Psoas muscle (tissue), 8 donors: ENCODE data around the gene KHDC4. TPM values are rescaled to one million over a fixed set of nuclear protein-coding genes. Genes with fewer than 3 reads are reported as not detected.

Source experiments
- ATAC-seq, 4 donors: fragments of 200-7000 bp; cut with Tn5 transposase; one replicate each; pipeline ENCODE4 v1.9.1; 2020; ENCODE audit warnings: moderate library complexity in 3 of 4, mild to moderate bottlenecking in 2 of 4
- DNase-seq, 2 donors: peaks; one replicate each; pipeline ENCODE4 v3.0.0-alpha.2; 2020
- H3K27ac ChIP-seq: fragments of 200-600 bp; one replicate; pipeline ENCODE4 v1.8.0; 2022
- H3K27me3 ChIP-seq, 3 donors: fragments of 200-600 bp in 1 of 3; one replicate each; pipeline versions ENCODE4 v1.6.1 to v1.8.0; 2013 to 2022; ENCODE audit warnings: low read length in 2 of 3, mild to moderate bottlenecking in 2 of 3, moderate library complexity in 1 of 3; ENCODE audit not compliant: insufficient read depth in 3 of 3
- H3K36me3 ChIP-seq, 2 donors: fragments of 200-600 bp in 1 of 2; one replicate each; pipeline versions ENCODE4 v1.6.1 to v1.8.0; 2013 to 2022; ENCODE audit warnings: low read depth in 1 of 2, mild to moderate bottlenecking in 1 of 2, moderate library complexity in 1 of 2; ENCODE audit not compliant: insufficient read depth in 1 of 2
- H3K4me1 ChIP-seq: fragments of 200-600 bp; one replicate; pipeline ENCODE4 v1.8.0; 2022
- H3K4me3 ChIP-seq: fragments of 200-600 bp; one replicate; pipeline ENCODE4 v1.8.0; 2022; ENCODE audit warnings: mild to moderate bottlenecking
- H3K9me3 ChIP-seq: fragments of 200-600 bp; one replicate; pipeline ENCODE4 v1.8.0; 2022
- WGBS, 3 donors: extraction: QIAGEN DNeasy Blood & Tissue Kit; methylation state at CpG; one replicate each; pipeline versions ENCODE4 v1.1.6 to v1.1.7; 2013; 5-methylcytosine and 5-hydroxymethylcytosine counted together
- intact Hi-C, 2 donors: fragments of 100-400 bp; cut with DNase I; formaldehyde crosslinking; loops; one replicate each; pipeline versions ENCODE4 v1.11.0 to v1.14.2; 2022
- polyA plus RNA-seq, 3 donors: library from polyadenylated mRNA; stranded (reverse); fragments of 200-250 nt; gene quantifications; one replicate each; pipeline ENCODE4 v1.2.3, GENCODE V29; 2013
- total RNA-seq, 4 donors: library from RNA; stranded (reverse); fragmentation: NEBNext Ultra II Directional in 2 of 4; extraction: Animal tissue kit (Norgen Biotek cat#: 25700) in 2 of 4; gene quantifications; one replicate each; pipeline versions ENCODE4 v1.2.1 to v1.2.4, GENCODE V29; 2021 to 2023
- TF ChIP-seq, protein P1 (sequence below): fragments of 200-600 bp; IDR thresholded peaks from one replicate; pipeline ENCODE4 v1.8.0; 2022; ENCODE audit warnings: antibody characterized with exemption
- donor health status: healthy with polysubstance abuse.
- donor health status: DM: no; HTN: no; CAD: no; lungs with moderate emphysema.
- donor health status: Bipolar disorder and iron deficiency.
- donor health status: healthy.
- donor health status: DM: yes; HTN: yes; CAD: no.
- donor health status: DM: no; HTN: no; CAD: no.
- donor health status: DM: no; HTN: no; CAD: no.
- donor health status: DM: yes; HTN: yes; CAD: no.

Gene KHDC4
- total and polyA plus RNA-seq, 7 donors = 11.0 to 33.1 (median 20.7) TPM

DNA sequence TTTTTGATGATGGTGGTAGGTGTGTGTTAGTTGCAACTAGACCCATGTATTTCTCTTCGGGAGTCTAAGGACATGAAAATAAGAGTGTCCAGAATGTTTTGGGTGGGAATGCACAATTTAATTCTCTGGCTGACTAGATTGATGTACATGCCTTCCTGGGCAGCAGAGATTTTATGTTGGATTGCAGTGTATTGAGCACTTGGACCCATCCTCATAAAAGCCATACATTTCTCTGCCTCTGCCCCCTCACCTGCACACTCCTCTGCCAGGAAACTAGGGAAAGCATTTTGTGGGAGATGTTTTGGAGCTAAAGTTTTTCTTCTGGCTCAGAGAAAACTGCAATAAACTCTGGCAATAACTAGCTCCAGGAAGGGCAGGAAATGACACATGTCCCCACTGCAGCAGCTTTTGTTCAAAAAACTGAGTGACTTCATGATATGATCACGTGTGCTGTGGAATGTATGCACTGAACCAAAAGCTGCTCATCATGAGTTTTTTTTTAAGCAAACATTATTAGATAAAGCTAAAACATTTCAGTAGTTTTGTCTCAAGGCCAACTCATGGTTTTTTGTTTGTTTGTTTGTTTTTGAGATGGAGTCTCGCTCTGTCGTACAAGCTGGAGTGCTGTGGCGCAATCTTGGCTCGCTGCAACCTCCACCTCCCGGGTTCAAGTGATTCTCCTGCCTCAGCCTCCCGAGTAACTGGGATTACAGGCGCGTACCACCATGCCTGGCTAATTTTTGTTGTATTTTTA is 40.6 kb downstream of the KHDC4 start:
- DNase-seq (no peak), ATAC-seq (peak in 3 of 4 donors; percentile 50 to 57 (median 56))
- Histone ChIP-seq H3K36me3 (peaks cover 0 to 30% of the 10 kb centered on the region in 2 donors), H3K27me3 (no peaks in the 10 kb centered on the region), H3K4me3 (no peak overlapping the region), H3K4me1 (peaks cover 10% of the 10 kb centered on the region), H3K27ac (peak overlapping the region; percentile 74), H3K9me3 (no peaks in the 10 kb centered on the region)
- TF ChIP-seq, protein P1, sequence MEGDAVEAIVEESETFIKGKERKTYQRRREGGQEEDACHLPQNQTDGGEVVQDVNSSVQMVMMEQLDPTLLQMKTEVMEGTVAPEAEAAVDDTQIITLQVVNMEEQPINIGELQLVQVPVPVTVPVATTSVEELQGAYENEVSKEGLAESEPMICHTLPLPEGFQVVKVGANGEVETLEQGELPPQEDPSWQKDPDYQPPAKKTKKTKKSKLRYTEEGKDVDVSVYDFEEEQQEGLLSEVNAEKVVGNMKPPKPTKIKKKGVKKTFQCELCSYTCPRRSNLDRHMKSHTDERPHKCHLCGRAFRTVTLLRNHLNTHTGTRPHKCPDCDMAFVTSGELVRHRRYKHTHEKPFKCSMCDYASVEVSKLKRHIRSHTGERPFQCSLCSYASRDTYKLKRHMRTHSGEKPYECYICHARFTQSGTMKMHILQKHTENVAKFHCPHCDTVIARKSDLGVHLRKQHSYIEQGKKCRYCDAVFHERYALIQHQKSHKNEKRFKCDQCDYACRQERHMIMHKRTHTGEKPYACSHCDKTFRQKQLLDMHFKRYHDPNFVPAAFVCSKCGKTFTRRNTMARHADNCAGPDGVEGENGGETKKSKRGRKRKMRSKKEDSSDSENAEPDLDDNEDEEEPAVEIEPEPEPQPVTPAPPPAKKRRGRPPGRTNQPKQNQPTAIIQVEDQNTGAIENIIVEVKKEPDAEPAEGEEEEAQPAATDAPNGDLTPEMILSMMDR = no peak
- intact Hi-C loops = loop anchor here in 1 of 2 donors (10.0 kb wide), 1 partner anchor 539 kb away; no protein-coding TSS in a partner anchor
- WGBS, 3 donors = 50 to 59% (median 54%) methylated on average over 10 of the region's 10 CpGs

- intact Hi-C loops = loop anchor here in 1 of 2 donors (10.0 kb wide), 1 partner anchor 538 kb away; no protein-coding TSS in a partner anchor
- Histone ChIP-seq H3K27me3 (no peaks in the 10 kb centered on the region), H3K9me3 (no peaks in the 10 kb centered on the region), H3K36me3 (peaks cover 0 to 22% of the 10 kb centered on the region in 2 donors), H3K27ac (peak overlapping the region; percentile 74), H3K4me3 (no peak overlapping the region), H3K4me1 (peaks cover 10% of the 10 kb centered on the region)
- WGBS, 3 donors = 22 to 31% (median 22%) methylated on average over 3 of the region's 3 CpGs
- ATAC-seq (no peak), DNase-seq (no peak)
- TF ChIP-seq, protein P1 = no peak
These were observed 41.4 kb downstream of the KHDC4 start for GRCh38 chr1:155892796-155893195.

- 42 to 53% (median 43%) methylated on average over 3 of the region's 3 CpGs for WGBS, 3 donors
- H3K27me3 ChIP-seq = no peaks in the 10 kb centered on the region
- H3K4me1 ChIP-seq = peaks cover 10% of the 10 kb centered on the region
- no peak overlapping the region for H3K4me3 ChIP-seq
- no peaks in the 10 kb centered on the region for H3K36me3 ChIP-seq
- DNase-seq (no peak), ATAC-seq (no peak)
- intact Hi-C loops = loop anchor here in 1 of 2 donors (10.0 kb wide), 1 partner anchor 535 kb away; no protein-coding TSS in a partner anchor
- TF ChIP-seq, protein P1 = no peak
- H3K27ac ChIP-seq = no peak overlapping the region
- no peaks in the 10 kb centered on the region for H3K9me3 ChIP-seq
These were observed 44.0 kb downstream of the KHDC4 start for GRCh38 chr1:155890251-155890650.

GRCh38 chr1:155889566-155889965 is 44.6 kb downstream of the KHDC4 start:
- Histone ChIP-seq H3K9me3 (no peaks in the 10 kb centered on the region), H3K4me3 (no peak overlapping the region), H3K27ac (no peak overlapping the region), H3K36me3 (no peaks in the 10 kb centered on the region), H3K27me3 (no peaks in the 10 kb centered on the region), H3K4me1 (peaks cover 10% of the 10 kb centered on the region)
- DNase-seq (no peak), ATAC-seq (no peak)
- TF ChIP-seq, protein P1 = no peak
- 71 to 79% (median 74%) methylated on average over 2 of the region's 2 CpGs for WGBS, 3 donors
- intact Hi-C loops = no loop called here
